HG03457 (cell line): ENCODE results near the gene EMILIN3.

Experiments used
- ATAC-seq: cut with Tn5 transposase; IDR thresholded peaks from one replicate; pipeline ENCODE4 v1.9.1; 2021; ENCODE audit warnings: moderate number of reproducible peaks; ENCODE audit not compliant: unreplicated experiment

Gene EMILIN3, protein sequence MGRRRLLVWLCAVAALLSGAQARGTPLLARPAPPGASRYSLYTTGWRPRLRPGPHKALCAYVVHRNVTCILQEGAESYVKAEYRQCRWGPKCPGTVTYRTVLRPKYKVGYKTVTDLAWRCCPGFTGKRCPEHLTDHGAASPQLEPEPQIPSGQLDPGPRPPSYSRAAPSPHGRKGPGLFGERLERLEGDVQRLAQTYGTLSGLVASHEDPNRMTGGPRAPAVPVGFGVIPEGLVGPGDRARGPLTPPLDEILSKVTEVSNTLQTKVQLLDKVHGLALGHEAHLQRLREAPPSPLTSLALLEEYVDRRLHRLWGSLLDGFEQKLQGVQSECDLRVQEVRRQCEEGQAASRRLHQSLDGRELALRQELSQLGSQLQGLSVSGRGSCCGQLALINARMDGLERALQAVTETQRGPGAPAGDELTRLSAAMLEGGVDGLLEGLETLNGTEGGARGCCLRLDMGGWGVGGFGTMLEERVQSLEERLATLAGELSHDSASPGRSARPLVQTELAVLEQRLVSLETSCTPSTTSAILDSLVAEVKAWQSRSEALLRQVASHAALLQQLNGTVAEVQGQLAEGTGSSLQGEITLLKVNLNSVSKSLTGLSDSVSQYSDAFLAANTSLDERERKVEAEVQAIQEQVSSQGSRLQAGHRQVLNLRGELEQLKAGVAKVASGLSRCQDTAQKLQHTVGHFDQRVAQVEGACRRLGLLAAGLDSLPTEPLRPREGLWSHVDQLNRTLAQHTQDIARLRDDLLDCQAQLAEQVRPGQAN

DNA sequence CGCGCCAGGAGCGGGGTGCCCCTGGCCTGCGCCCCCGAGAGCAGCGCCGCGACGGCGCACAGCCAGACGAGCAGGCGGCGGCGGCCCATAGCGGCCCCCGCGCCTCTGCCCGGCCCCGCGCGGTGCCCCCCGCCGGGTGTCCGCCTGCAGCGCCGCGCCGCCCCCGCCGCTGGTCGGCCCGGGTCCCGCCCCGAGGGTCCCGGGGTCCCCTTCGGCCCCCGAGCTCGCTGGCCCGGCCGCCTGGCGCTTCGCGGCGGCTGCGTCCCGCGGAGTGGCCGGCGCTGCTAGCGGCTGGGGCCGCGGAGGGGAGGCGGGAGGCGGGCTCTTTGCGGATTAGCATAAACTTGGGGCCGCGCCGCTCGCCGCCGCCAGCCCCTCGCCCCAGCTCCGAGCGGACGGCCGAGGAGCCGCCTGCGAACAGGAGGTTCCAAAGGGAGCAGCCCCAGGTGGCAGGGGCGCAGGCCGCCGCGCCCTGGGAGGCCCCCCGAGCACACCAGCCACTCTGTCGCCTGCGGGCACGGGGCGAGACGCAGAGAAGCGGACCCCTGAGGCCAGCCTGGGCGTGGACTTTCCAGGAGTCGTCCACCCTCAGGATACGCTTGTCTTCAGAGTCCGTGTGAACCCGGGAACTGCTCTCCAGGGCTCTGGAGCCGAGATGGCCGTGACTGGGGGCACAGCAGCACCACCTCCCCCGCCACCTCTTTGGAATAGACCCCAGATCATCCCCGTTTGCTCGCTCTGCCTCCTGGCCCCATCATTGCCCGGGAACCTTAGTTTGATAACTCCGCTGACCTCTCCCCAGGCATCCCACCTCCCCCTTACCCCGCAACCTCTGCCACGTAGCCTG is at the start of gene EMILIN3:
EMILIN3 (minus strand) TSS at position 273 of the 847 bp plus-strand sequence; CDS start at position 89, 184 bp downstream.
- no peak for ATAC-seq

DNA sequence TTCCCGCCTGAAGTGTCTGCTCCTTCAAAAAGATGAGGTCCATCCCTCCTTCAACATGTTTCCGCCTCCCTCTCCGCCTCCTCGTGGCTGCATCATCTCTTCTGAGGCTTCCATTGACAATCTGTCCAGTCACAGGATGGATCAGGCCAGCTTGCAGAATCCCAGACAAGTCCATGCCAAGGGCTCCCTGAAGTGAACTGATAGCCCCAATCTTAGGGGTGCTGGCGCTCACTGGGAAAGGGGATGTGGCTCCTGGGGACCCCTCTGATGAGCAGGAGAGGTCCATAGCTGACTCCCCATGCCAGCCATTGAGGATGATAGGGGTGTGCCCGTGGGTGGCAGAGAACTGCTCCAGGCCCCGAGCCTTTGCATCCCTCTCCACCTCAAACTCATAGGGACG is 48.6 kb upstream of the EMILIN3 start:
- ATAC-seq, result no peak

DNA sequence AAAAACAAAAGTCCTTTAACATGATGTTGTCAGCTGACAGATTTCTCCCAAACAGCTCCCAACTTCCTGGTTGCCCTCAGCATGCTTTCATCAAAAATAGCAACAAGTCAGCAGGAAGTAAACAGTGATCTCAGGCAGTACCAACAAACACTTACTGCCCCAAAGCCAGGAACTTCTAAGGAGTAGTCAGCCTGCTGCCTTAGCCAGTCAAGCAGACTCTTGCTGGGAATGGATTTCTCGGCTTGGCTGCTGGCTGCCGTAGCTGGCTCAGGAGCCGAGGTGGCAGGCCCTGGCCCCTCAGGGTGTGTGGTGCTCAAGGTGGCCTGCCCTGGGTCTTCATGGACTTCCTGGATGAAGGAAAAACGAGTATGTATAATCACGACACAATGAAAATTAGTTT is 46.6 kb upstream of the EMILIN3 start:
- no peak for ATAC-seq

DNA sequence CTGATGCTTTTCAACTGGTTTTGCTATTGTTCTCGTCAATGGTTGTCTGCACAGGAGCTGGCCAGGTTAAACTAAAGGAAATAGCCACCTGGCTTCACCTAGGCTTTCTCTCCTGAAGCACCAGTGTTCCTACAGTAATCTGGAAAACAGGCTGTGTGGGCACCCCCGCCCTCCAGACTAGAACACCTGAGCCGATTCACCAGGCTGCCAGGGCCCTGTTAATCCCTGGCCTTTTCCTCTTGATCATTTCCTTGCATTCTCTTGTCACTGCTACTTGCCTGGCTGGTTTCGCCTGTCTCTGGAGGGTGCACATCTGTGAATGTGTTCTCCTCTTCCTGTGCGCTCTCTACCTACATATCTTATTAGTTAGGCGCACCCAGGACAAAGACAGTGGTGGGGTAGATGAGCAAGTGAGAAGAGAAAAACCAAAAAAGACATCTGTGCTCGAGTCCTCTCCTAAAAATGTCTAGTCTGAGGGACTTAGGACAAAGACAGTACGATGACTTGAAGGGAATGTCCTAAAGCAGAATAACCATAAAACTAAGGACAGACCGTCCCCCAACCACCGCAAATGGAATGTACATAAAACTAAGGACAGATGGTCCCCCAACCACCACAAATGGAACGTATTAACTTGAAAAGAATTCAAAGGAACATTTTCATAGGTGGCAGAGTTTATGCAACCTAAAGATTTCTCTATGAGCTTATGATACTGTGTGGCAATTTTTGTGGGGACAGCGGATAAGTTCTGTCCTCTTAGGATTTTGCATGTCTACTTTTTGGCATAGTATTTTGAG is 45.9 kb upstream of the EMILIN3 start:
- ATAC-seq, result no peak

DNA sequence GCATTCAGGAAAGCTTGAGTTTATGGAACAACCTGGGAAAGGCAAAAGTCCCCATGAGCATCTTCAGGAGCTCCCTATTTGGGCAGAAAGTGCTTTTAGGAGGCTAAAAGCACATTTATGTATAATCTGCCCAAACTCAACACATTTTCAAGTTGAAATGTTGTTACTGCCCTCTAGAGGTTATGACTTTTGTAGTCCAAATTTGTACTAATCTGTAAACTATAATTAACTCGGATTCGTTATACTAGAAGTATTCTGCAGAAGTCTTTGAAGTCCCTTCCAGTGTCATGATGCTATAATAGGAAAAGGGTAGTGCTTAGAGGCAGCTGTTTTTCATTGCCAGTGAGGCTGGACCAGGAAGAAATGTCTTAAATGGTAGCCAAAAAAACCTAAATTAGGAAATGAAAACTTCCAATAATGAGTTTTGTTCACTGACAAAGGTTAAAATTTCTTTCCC is 44.8 kb upstream of the EMILIN3 start:
- ATAC-seq, result no peak

DNA sequence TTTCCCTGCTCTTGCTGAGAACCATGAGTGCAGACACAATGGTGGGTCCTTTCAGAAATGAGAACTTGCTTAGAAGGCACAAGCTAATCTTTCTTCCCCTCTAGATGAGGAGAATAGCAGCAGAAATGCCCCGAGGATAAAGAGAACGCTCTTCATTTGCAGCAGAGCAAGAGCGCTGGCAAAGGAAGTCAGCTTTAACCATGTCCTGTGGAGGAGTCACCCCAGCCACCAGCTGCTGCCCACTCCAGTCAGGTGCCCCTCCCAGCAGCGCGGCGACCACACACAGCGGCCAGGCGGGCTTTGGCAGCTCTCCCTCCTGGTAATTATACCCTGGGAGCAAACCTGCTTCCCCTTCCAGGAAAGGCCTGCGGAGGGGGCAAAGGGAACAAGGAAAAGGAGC is 42.4 kb upstream of the EMILIN3 start:
- no peak for ATAC-seq

DNA sequence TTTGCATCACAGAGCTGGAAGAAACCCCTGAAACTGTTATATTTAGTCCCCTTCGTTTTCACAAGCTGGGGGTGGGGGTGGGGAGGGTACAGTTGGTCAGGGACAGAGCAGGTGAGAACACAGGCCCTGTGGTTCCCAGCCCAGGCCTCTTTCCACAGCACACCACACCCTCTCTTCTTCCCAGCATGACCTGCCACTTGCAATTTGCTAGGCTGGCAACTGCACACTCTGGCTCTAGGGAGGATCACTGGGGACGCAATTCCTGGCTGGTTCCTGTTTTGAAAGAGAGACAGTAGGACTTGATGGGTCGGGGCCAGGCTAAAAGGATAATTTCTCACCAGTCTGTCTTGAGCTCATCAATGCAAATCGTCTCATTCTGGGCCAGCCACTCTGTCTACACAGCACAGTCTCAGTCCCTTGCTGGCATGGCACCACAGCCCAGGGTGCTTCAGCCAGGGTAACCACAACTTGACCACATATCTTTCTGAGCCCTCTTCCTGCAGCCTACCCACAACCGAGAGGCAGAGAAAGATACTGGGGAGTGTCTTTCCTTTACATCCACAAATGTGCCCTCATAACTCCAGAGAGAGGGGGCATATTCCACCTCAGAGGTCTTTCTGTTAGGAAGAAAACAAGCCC is 41.7 kb upstream of the EMILIN3 start:
- ATAC-seq, result no peak

DNA sequence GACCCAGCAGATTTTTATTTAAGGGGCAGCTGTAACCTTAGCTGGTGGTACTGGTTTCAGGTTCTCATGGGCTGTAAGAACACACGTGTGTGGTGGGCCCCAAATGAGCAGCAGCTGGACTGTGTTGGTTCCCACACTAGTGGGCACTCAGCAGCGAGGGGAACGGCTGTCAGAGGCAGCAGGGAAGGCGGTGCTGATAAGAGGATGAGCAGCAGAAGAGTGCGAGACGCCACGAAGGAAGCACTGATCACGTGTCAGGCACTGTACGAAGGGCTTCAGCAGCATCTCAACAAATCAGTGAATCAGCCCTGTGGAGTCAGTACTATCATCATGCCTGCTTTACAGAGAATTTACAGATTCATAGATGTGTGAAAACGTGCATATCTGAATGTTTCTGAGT is 41.0 kb upstream of the EMILIN3 start:
- no peak for ATAC-seq

DNA sequence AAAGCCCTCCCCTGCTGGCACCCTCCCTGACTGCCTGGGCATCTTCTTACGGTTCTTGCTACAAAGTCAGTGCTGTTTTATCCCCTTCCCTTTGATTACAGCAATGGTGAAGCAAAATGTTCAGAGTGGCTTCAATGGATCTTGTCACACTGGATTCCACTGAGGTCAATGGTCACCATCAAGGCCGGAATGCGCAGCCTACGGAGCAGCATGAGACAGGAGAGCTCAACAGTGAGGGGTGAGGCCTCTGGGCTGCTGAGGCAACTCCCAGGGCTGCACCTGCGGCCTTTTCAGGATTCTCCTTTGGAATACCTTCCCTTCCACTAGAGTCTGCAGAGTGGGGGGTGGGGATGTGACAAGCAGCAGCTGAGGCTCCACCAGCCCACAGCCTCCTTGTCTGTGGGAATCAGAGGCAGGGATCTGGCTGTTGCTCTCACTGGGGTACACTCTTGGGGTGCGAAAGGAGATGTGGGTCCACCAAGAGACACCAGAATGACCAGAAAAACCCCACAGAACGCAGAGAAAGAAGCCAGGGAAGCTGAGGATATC is 40.4 kb upstream of the EMILIN3 start:
- ATAC-seq, result no peak

DNA sequence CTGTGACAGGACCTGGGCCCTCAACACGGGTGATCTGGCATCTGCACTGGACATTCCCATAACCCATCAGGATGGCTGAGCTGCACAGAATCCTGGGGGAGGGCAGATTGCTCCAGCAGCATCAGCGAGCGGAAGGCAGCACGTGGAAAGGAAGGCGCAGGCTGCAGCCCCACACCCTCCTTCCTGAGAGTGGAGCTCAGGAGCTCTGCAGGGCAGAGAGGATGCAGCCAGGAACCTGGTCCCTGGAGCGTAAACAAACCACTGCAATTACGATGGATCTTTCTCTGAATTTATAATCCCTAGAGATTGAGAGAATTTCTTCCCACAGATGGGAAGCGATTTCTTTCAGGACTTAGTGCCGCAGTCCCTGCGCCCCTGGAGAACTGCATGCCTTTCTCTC is 39.7 kb upstream of the EMILIN3 start:
- ATAC-seq, result no peak

DNA sequence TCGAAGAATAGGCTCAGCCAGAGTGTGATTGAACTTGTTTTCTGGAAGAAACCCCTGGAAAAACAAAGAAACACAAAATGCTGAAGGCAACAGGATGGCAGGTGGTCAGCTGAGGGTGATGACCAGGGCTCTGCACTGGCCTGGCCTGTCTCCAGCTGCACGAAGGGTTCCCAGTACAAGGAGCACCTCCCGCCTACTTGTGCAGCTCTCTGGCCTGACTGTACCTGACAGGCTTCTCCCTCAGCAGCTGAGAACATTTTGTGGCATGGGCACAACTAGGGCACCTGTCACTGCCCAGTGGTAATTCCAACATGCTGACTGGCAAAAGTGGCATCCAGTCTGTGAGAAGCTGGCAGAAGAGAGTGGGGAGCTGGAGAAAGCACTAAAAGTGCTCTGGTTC is 38.8 kb upstream of the EMILIN3 start:
- no peak for ATAC-seq

DNA sequence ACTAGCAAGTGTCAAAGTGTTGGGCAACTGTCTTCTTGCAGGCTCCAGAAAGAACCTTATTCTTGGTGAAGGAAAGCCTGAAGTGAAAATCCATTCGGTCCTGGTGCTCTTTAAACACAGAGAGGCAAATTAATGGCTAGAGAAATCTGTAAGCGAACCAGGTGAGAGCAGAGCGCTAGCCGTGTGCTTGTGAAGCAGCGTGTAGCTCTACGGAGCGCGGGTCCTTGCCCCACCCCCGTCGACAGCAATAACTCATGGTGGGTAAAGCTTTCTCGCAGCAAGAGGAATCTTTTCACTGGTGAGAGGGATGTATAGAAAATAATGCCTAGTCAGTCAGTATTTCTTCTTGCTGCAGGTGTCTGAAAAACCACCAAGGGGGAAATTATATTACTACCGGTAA is 37.0 kb upstream of the EMILIN3 start:
- ATAC-seq, result no peak

DNA sequence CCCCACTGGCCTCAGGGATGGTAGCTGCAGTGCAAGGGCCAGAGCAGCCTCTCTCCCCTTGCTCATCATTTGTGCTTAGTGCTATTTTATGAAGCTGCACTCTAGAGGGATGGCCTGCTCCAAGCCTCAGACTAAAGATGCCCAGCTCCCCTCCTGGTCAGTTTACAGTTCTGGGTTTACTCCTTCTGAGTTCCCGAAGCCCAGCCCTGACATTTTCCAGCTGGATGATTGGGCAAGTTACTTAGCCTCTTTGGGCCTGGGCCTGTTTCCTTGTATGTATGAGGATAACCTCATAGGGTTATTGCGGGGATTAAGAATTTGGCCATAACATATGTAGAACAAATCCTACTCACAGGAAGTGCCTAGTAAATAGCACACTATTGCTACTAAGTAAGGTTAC is 31.8 kb upstream of the EMILIN3 start:
- no peak for ATAC-seq

DNA sequence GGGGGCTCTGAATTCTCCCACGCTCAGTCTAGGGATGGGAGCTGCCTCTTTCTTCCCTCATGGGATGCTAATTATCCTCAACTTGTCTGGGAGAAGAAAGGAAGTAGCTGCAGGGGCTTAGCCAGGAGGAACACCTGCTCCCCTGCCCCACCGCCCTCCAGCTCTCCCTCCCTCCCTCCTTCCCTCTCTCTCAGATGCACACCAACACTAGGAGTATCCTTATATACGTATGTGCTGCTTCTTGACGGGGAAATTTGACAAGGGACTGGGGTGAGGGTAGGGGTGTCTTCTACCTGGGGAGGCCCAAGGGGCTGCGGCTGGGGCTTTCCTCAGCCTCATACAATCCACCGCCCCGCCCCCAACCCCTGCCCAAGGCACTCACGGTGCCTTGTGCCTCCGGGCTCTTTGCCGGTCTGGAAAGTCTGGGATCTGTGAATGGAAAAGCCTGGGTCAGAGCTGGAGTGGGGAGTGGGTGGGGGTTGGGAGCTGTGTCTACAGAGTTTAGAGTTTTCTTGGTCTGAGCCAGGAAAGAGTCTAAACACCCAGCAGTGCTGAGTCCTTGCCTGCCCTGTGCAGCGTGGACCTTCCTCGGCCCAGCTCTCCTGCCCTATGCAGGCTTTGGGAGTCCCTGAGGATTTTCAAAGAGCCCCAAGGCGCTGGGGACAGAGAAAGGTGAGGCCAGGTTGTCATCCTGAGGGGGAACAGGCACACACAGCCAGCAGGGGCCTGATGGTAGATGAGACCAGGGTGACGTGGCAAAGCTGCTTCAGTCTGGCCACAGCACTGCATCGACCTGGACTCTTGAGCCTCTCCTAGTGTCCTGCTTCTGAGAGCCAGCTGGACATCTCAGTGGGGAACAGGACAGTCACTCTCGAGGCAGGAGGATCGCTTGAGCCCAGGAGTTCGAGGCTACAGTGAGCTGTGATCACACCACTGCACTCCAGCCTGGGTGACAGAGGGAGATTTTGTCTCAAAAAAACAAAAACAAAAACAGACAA is 29.3 kb upstream of the EMILIN3 start:
- no peak for ATAC-seq

DNA sequence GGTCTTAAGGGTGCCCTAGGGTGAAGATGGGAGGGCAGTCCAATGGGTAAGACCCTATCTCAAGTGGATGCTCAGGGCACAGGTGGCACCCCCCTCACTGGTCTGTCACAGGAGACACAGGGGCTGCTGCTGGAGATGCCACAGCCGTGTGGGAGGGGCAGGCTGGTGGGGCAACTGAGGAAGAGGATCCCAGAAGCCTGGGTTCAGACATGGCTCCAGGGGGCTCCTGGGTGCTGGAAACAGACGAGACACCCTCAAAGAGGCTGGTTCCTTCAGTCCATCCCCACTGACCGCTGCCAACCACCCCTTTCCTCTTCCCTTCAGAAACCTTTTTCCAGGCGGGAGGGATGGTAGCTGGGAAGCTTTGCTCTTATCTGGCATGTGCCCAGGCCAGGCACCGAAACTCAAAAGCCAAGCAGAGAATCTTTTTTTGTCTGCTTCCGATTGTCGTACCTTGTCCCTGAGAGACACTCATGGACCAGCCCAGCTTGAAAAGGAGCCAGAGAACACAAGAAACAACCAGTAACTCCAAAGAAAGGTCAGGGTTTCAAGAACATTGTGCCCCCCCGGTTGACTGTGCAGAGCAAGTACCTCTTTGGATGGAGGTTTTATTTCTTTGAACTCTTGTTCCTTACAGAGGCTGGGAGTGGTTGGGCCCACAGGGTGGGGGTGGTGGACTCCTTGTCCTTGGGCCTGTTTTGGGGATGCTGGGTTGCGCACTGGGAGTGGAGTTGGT is 28.5 kb upstream of the EMILIN3 start:
- ATAC-seq, result no peak

DNA sequence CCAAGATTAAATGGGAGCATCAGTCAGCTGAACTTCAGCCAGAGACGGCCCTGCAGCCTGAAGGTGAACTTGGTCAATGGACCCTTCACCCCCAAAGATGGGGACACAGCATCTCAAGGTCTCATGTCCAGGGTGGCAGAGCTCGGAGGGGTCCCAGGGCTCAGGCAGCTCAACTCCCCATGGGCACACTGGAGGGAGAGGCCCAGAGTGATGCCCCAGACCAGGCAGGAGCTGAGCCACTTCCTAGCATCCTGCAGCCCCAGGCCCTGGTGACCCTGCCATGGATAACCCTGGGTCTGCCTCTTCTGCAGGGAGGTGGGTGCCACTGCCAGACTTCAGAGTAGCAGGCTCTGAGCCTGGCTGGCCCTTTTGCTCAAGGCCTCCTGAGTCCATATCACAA is 27.5 kb upstream of the EMILIN3 start:
- no peak for ATAC-seq

DNA sequence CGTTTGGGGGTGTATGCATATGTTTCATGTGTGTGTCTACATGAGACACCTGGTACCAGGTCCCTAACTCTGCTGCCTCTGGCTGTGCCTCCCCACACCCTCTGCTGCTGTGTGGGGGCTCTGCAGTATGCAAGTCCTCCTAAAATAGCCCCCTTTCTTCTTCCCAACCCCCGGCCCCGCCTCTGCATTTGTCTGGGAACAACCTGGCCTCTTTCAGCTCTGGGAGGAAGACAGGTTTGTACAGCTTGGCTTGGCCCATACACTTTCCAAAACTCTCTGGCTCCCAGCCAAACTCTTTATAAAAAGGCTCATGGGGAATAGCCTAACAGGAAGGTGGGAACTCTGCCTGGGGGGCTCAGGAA is 27.1 kb upstream of the EMILIN3 start:
- ATAC-seq, result no peak
